SK-N-SH (cell line): ENCODE results near the gene PLEKHD1. TPM values are rescaled to one million over a fixed set of nuclear protein-coding genes. Genes with fewer than 3 reads are reported as not detected.

Experiments used
- CTCF ChIA-PET: fragments of 300-600, 350-600 bp; formaldehyde crosslinking; extraction: SDS; loops from one replicate; lab custom pipeline; 2021; lab: Yijun Ruan, JAX
- POLR2A ChIA-PET: fragments of 350-600 bp; sonication (Branson Sonifier 250); formaldehyde crosslinking; extraction: SDS; loops from one replicate; lab custom pipeline; 2020; ENCODE audit warnings: antibody characterized with exemption, inconsistent platforms; lab: Yijun Ruan, JAX
- DNase-seq: peaks from one replicate; pipeline ENCODE4 v3.0.0; 2012
- H2AFZ ChIP-seq: fragments of 200-600 bp; sonication (generic); 2 replicates; pipeline ENCODE4 v1.8.1; 2016; ENCODE audit warnings: antibody characterized with exemption, mild to moderate bottlenecking, low read depth
- H3F3A ChIP-seq: fragments of 200-600 bp; sonication (generic); replicated peaks from 2 replicates; pipeline ENCODE3; 2016; ENCODE audit warnings: antibody characterized with exemption, mild to moderate bottlenecking; ENCODE audit not compliant: insufficient read depth
- H3K27ac ChIP-seq, 2 experiments: fragments of 200-500 bp in 1 of 2; fragments of 200-600 bp in 1 of 2; sonication (Bioruptor generic) in 1 of 2; sonication (generic), shearing (Covaris generic) in 1 of 2; 2 replicates each; pipeline versions ENCODE4 v1.5.1 to v1.6.1; 2014 to 2016; ENCODE audit warnings: low read depth in 2 of 2, inconsistent platforms in 1 of 2, low read length in 1 of 2, mild to moderate bottlenecking in 1 of 2, mixed read lengths in 1 of 2
- H3K27me3 ChIP-seq: fragments of 200-600 bp; sonication (generic), shearing (Covaris generic); 2 replicates; pipeline ENCODE4 v1.6.1; 2016; ENCODE audit warnings: mixed run types; ENCODE audit not compliant: insufficient read depth
- H3K36me3 ChIP-seq, 2 experiments: fragments of 200-500 bp in 1 of 2; fragments of 200-600 bp in 1 of 2; sonication (Bioruptor generic) in 1 of 2; sonication (generic) in 1 of 2; replicated peaks in 1 of 2; 2 replicates each; pipeline versions ENCODE3 to v1.5.1; 2014 to 2016; ENCODE audit warnings: low read length in 1 of 2, mild to moderate bottlenecking in 1 of 2; ENCODE audit not compliant: insufficient read depth in 2 of 2, control insufficient read depth in 1 of 2
- H3K4me1 ChIP-seq, 2 experiments: fragments of 200-500 bp in 1 of 2; fragments of 200-600 bp in 1 of 2; sonication (Bioruptor generic) in 1 of 2; sonication (generic), shearing (Covaris generic) in 1 of 2; 2 replicates each; pipeline versions ENCODE4 v1.5.1 to v1.6.1; 2014 to 2016; ENCODE audit warnings: low read depth in 1 of 2, low read length in 1 of 2, mixed run types in 1 of 2; ENCODE audit not compliant: insufficient read depth in 2 of 2, control insufficient read depth in 1 of 2
- H3K4me2 ChIP-seq: fragments of 200-600 bp; sonication (generic), shearing (Covaris generic); 2 replicates; pipeline ENCODE4 v1.6.1; 2017; ENCODE audit warnings: mixed run types
- H3K4me3 ChIP-seq, 2 experiments: fragments of 200-500 bp in 1 of 2; fragments of 200-600 bp in 1 of 2; sonication (Bioruptor generic) in 1 of 2; sonication (generic), shearing (Covaris generic) in 1 of 2; 2 replicates each; pipeline versions ENCODE4 v1.5.1 to v1.8.1; 2014 to 2016; ENCODE audit warnings: low read depth in 2 of 2, inconsistent platforms in 1 of 2, low read length in 1 of 2, mild to moderate bottlenecking in 1 of 2, mixed read lengths in 1 of 2, moderate library complexity in 1 of 2
- H3K79me2 ChIP-seq: fragments of 200-600 bp; sonication (generic); 2 replicates; pipeline ENCODE4 v1.8.1; 2017; ENCODE audit warnings: mild to moderate bottlenecking; ENCODE audit not compliant: insufficient read depth
- H3K9ac ChIP-seq: fragments of 200-600 bp; sonication (generic); 2 replicates; pipeline ENCODE4 v1.6.1; 2017; ENCODE audit warnings: mixed run types
- H3K9me2 ChIP-seq: fragments of 200-600 bp; sonication (generic); 2 replicates; pipeline ENCODE4 v1.6.1; 2017; ENCODE audit warnings: mixed run types
- H3K9me3 ChIP-seq: fragments of 200-600 bp; sonication (generic); 2 replicates; pipeline ENCODE4 v1.6.1; 2017; ENCODE audit warnings: mixed run types, mild to moderate bottlenecking, moderate library complexity
- H4K20me1 ChIP-seq: fragments of 200-600 bp; sonication (generic); 2 replicates; pipeline ENCODE4 v1.6.1; 2017; ENCODE audit warnings: mild to moderate bottlenecking, mixed run types; ENCODE audit not compliant: insufficient read depth
- CHD2 ChIP-seq: fragments of 150-350 bp; IDR thresholded peaks from 2 replicates; pipeline ENCODE4 v1.6.1; 2018; ENCODE audit warnings: low read length; ENCODE audit not compliant: partially characterized antibody
- EZH2phosphoT487 ChIP-seq: fragments of 200-600 bp; sonication (generic); IDR thresholded peaks from 2 replicates; pipeline ENCODE4 v1.6.1; 2017; ENCODE audit warnings: low read depth, mixed run types, mild to moderate bottlenecking, antibody characterized with exemption, moderate library complexity, borderline replicate concordance
- FOSL2 ChIP-seq: IDR thresholded peaks from 2 replicates; pipeline ENCODE4 v1.4.0; 2012; ENCODE audit warnings: low read depth, mild to moderate bottlenecking, moderate library complexity, borderline replicate concordance
- FOXJ3 ChIP-seq: sonication (generic); formaldehyde crosslinking; IDR thresholded peaks from 2 replicates; pipeline ENCODE4 v1.5.1; 2020; ENCODE audit warnings: mild to moderate bottlenecking, missing genetic modification reagents
- FOXM1 ChIP-seq: IDR thresholded peaks from 2 replicates; pipeline ENCODE4 v1.4.0; 2012; ENCODE audit warnings: low read depth, mild to moderate bottlenecking
- GATA2 ChIP-seq: sonication (generic); formaldehyde crosslinking; IDR thresholded peaks from 2 replicates; pipeline ENCODE4 v1.5.0; 2020; ENCODE audit warnings: mild to moderate bottlenecking, missing genetic modification reagents
- NRF1 ChIP-seq: IDR thresholded peaks from 2 replicates; pipeline ENCODE4 v1.6.1; 2012; ENCODE audit warnings: low read depth, mild to moderate bottlenecking, low read length
- RAD21 ChIP-seq: IDR thresholded peaks from 2 replicates; pipeline ENCODE4 v1.6.1; 2012; ENCODE audit warnings: mild to moderate bottlenecking, low read length
- RCOR1 ChIP-seq: fragments of 150-350 bp; IDR thresholded peaks from 2 replicates; pipeline ENCODE4 v1.6.1; 2017; ENCODE audit warnings: antibody characterized with exemption, low read length
- SIN3A ChIP-seq: IDR thresholded peaks from 2 replicates; pipeline ENCODE4 v1.6.1; 2012; ENCODE audit warnings: low read depth, mild to moderate bottlenecking, low read length, moderate library complexity, borderline replicate concordance
- SMC3 ChIP-seq: IDR thresholded peaks from 2 replicates; pipeline ENCODE4 v1.6.1; 2012; ENCODE audit warnings: low read depth, low read length, improper control_type of control experiment
- TEAD4 ChIP-seq: IDR thresholded peaks from 2 replicates; pipeline ENCODE4 v1.4.0; 2012; ENCODE audit warnings: mild to moderate bottlenecking, borderline replicate concordance; ENCODE audit not compliant: insufficient read depth
- WGBS: methylation state at CpG from one replicate; pipeline ENCODE4 v1.1.6; 2017; ENCODE audit warnings: low lambda C conversion rate; 5-methylcytosine and 5-hydroxymethylcytosine counted together
- polyA plus RNA-seq, 3 experiments: library from polyadenylated mRNA; depleted of rRNA; stranded (reverse); fragments of >200 nt; gene quantifications; 2 replicates each; pipeline ENCODE4 v1.2.3, GENCODE V29; 2012
- TF ChIP-seq, protein P1 (sequence below): fragments of 150-350 bp; IDR thresholded peaks from 2 replicates; pipeline ENCODE4 v1.6.1; 2017; ENCODE audit warnings: antibody characterized with exemption, low read length, low read depth, borderline replicate concordance
- TF ChIP-seq, protein P2 (sequence below): fragments of 200-600 bp; sonication (generic); IDR thresholded peaks from 2 replicates; pipeline ENCODE4 v1.6.1; 2017; ENCODE audit warnings: antibody characterized with exemption, mild to moderate bottlenecking, moderate library complexity
- TF ChIP-seq, protein P3 (sequence below): fragments of 150-350 bp; IDR thresholded peaks from 2 replicates; pipeline ENCODE4 v1.6.1; 2016; ENCODE audit warnings: mild to moderate bottlenecking, low read depth, low read length
- TF ChIP-seq, protein P4 (sequence below): IDR thresholded peaks from 2 replicates; pipeline ENCODE4 v1.4.0; 2012; ENCODE audit warnings: low read depth, borderline replicate concordance

Gene PLEKHD1
- polyA plus RNA-seq, 1 of the 3 experiments (the other 2 are of a cell fraction): 0.05 TPM

DNA sequence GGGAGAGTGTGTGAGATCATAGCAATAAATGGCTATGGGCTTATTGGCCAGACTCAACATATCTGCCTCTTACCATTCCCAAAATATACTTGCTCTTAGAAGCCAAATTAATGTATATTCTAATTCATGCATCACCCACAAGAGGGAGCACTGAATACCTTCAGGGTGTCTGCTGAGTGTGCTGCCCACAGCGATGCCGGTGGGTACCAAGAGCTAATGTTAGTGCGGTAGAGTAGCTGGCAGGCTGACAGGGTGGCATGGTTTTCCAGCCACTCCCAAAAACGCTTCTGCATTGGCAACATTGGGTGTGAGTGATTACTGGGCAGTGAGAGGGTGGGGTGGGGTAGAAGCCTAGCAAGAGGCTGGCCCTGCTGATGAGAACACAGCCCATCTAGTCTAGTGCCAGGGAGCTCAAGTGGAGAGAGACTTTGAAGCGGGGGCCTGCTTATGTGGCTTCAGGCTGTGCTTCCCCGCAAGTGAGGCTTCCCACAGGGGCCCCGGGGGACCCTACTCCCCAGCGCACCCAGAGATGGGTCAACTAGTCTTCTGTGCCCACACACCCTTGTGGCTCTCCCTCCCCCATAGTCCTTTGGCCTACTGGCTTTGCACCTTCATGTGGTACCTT lies 9.2 kb upstream of the PLEKHD1 start:
- no peaks in the 10 kb centered on the region for H4K20me1 ChIP-seq
- no peak overlapping the region for H3K4me2 ChIP-seq
- no peak overlapping the region for H2AFZ ChIP-seq
- TF ChIP-seq, protein P1, sequence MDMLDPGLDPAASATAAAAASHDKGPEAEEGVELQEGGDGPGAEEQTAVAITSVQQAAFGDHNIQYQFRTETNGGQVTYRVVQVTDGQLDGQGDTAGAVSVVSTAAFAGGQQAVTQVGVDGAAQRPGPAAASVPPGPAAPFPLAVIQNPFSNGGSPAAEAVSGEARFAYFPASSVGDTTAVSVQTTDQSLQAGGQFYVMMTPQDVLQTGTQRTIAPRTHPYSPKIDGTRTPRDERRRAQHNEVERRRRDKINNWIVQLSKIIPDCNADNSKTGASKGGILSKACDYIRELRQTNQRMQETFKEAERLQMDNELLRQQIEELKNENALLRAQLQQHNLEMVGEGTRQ: no peak
- TF ChIP-seq FOSL2 (no peak), FOXM1 (no peak), EZH2phosphoT487 (no peak), SIN3A (no peak), RAD21 (peak; percentile 49), TEAD4 (no peak), NRF1 (no peak), CHD2 (no peak), GATA2 (CRISPR knock-in tag) (no peak), RCOR1 (no peak), SMC3 (peak; percentile 27; the same call in 1 of the 2 replicates), FOXJ3 (CRISPR knock-in tag) (no peak)
- TF ChIP-seq, protein P2, sequence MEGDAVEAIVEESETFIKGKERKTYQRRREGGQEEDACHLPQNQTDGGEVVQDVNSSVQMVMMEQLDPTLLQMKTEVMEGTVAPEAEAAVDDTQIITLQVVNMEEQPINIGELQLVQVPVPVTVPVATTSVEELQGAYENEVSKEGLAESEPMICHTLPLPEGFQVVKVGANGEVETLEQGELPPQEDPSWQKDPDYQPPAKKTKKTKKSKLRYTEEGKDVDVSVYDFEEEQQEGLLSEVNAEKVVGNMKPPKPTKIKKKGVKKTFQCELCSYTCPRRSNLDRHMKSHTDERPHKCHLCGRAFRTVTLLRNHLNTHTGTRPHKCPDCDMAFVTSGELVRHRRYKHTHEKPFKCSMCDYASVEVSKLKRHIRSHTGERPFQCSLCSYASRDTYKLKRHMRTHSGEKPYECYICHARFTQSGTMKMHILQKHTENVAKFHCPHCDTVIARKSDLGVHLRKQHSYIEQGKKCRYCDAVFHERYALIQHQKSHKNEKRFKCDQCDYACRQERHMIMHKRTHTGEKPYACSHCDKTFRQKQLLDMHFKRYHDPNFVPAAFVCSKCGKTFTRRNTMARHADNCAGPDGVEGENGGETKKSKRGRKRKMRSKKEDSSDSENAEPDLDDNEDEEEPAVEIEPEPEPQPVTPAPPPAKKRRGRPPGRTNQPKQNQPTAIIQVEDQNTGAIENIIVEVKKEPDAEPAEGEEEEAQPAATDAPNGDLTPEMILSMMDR: peak; percentile 49
- TF ChIP-seq, protein P3, sequence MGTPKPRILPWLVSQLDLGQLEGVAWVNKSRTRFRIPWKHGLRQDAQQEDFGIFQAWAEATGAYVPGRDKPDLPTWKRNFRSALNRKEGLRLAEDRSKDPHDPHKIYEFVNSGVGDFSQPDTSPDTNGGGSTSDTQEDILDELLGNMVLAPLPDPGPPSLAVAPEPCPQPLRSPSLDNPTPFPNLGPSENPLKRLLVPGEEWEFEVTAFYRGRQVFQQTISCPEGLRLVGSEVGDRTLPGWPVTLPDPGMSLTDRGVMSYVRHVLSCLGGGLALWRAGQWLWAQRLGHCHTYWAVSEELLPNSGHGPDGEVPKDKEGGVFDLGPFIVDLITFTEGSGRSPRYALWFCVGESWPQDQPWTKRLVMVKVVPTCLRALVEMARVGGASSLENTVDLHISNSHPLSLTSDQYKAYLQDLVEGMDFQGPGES: no peak
- TF ChIP-seq, protein P4, sequence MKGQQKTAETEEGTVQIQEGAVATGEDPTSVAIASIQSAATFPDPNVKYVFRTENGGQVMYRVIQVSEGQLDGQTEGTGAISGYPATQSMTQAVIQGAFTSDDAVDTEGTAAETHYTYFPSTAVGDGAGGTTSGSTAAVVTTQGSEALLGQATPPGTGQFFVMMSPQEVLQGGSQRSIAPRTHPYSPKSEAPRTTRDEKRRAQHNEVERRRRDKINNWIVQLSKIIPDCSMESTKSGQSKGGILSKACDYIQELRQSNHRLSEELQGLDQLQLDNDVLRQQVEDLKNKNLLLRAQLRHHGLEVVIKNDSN: no peak
- H3K4me1 ChIP-seq: no peaks in the 10 kb centered on the region
- no peak overlapping the region for H3K4me3 ChIP-seq
- H3K27ac ChIP-seq: no peak overlapping the region
- H3K27me3 ChIP-seq: no peaks in the 10 kb centered on the region
- CTCF ChIA-PET: interaction anchor here (0.8 to 2.6 kb wide), 18 partner anchors 10 to 393 kb away, joined by 3 to 9 read pairs (median 4); no protein-coding TSS in a partner anchor
- no peak overlapping the region for H3K9ac ChIP-seq
- no peaks in the 10 kb centered on the region for H3K79me2 ChIP-seq
- DNase-seq: peak; percentile 51
- H3K9me3 ChIP-seq: no peaks in the 10 kb centered on the region
- H3F3A ChIP-seq: no peaks in the 10 kb centered on the region
- WGBS: 72% methylated on average over 7 of the region's 8 CpGs
- no peaks in the 10 kb centered on the region for H3K36me3 ChIP-seq
- H3K9me2 ChIP-seq: no peaks in the 10 kb centered on the region
- POLR2A ChIA-PET: no interaction called here
